ENCODE results near the gene TUBB4B. TPM values are rescaled to one million over a fixed set of nuclear protein-coding genes. Genes with fewer than 3 reads are reported as not detected.

Gene TUBB4B
- total RNA-seq, 4 donors from 2014 or later = 367 to 753 (median 540) TPM

DNA sequence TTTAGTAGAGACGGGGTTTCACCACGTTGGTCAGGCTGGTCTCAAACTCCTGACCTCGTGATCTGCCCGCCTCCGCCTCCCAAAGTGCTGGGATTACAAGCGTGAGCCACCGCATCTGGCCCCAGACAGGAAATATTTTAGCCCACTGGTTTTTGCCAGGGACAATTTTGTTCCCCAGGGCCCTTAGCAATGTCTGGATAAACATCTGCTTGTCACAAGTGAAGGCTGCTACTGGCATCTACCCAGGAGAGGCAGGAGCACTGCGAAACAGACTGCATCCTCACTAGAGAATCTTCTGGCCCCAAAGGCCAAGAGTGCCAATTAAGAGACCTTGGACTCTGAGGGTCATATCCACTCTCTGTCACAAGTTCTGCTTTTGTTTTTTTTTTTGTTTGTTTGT, 38.1 kb upstream of the TUBB4B start:
- Histone ChIP-seq H3K27ac (no peak overlapping the region), H3K4me1 (peaks cover 58 to 80% (median 64%) of the 10 kb centered on the region in 3 donors), H3K9me3 (no peaks in the 10 kb centered on the region), H3K36me3 (no peaks in the 10 kb centered on the region), H3K4me3 (no peak overlapping the region), H3K27me3 (no peaks in the 10 kb centered on the region)
- DNase-seq = no peak
- 74 to 78% methylated on average over 5 to 6 of the region's 8 CpGs for WGBS, 2 donors
- intact Hi-C loops (cut with DNase I) = no loop called here
- no peak for TF ChIP-seq POLR2A (IDR thresholded peaks at IDR 0.05)
- TF ChIP-seq, protein P1, sequence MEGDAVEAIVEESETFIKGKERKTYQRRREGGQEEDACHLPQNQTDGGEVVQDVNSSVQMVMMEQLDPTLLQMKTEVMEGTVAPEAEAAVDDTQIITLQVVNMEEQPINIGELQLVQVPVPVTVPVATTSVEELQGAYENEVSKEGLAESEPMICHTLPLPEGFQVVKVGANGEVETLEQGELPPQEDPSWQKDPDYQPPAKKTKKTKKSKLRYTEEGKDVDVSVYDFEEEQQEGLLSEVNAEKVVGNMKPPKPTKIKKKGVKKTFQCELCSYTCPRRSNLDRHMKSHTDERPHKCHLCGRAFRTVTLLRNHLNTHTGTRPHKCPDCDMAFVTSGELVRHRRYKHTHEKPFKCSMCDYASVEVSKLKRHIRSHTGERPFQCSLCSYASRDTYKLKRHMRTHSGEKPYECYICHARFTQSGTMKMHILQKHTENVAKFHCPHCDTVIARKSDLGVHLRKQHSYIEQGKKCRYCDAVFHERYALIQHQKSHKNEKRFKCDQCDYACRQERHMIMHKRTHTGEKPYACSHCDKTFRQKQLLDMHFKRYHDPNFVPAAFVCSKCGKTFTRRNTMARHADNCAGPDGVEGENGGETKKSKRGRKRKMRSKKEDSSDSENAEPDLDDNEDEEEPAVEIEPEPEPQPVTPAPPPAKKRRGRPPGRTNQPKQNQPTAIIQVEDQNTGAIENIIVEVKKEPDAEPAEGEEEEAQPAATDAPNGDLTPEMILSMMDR (IDR thresholded peaks at IDR 0.05) = no peak

DNA sequence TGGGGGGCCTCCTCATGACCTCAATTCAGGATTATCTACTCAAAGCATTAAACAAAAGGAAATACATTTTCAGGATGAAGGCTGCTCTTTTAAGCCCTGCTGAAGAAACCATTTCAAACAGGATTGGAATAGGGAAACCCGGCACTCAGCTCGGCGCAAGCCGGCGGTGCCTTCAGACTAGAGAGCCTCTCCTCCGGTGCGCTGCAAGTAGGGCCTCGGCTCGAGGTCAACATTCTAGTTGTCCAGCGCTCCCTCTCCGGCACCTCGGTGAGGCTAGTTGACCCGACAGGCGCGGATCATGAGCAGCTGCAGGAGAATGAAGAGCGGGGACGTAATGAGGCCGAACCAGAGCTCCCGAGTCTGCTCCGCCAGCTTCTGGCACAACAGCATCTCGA, 36.4 kb upstream of the TUBB4B start:
- Histone ChIP-seq H3K27me3 (no peaks in the 10 kb centered on the region), H3K4me3 (peak overlapping the region; percentile 93 to 99 (median 98)), H3K36me3 (peaks cover 0 to 15% (median 0%) of the 10 kb centered on the region in 3 donors), H3K27ac (peak overlapping the region; percentile 88 to 96 (median 92)), H3K9me3 (no peaks in the 10 kb centered on the region), H3K4me1 (peaks cover 42 to 63% (median 46%) of the 10 kb centered on the region in 3 donors)
- intact Hi-C loops (cut with DNase I) = no loop called here
- DNase-seq = no peak
- WGBS, 2 donors = 17 to 50% methylated on average over 2 to 15 of the region's 21 CpGs
- TF ChIP-seq POLR2A (IDR thresholded peaks at IDR 0.05) = no peak
- TF ChIP-seq, protein P1 (IDR thresholded peaks at IDR 0.05) = no peak

DNA sequence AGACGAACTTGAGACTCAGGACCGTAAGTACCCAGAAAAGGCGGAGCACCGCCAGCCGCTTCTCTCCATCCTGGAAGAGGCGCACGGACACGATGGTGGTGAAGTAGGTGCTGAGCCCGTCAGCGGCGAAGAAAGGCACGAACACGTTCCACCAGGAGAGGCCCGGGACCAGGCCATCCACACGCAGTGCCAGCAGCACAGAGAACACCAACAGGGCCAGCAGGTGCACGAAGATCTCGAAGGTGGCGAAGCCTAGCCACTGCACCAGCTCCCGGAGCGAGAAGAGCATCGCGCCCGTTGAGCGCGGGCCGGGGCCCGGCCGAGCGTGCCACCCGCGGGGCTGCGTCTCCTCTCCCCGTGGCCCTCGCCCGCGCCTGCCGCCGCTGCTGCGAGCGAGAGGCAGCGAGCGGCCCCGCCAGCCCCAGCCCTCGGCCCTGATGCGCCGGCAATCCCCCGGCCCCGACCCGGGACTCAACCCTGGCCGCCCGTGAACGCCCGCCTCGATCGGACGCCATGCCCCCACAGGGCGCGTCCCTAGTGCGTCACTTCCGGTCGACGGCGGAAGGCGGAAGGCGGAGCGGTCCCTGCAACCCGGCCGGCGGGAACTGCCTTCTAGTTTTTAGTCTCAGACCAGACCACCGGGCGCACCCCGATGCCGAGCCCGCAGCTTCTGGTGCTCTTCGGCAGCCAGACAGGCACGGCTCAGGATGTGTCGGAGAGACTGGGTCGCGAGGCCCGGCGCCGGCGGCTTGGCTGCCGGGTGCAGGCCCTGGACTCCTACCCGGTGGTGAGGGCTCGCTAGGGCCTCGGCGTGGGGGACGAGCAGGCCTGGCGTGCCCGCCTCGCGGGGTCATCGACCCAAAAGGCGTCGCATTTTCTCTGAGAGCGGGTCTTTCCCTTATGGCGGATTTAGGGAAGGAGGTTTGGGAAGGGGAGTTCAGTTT, 35.7 kb upstream of the TUBB4B start, which contains the start of the genes NDOR1 and TMEM203:
TSS of gene NDOR1 (plus strand) at position 575 of the 944 bp plus-strand sequence. CDS start at position 653, 78 bp downstream.
TSS of gene TMEM203 (minus strand) at position 523 of the 944 bp plus-strand sequence. CDS start at position 289, 234 bp downstream.
- DNase-seq = peak; percentile 54
- no peaks in the 10 kb centered on the region for H3K9me3 ChIP-seq
- intact Hi-C loops (cut with DNase I) = no loop called here
- TF ChIP-seq, protein P1 (IDR thresholded peaks at IDR 0.05) = peak in 1 of 6 experiments; percentile 22
- TF ChIP-seq POLR2A (IDR thresholded peaks at IDR 0.05) = peak in 3 of 4 donors; percentile 65 to 87 (median 70)
- H3K4me3 ChIP-seq = peak within 1 kb of the TSS; percentile 93 to 99 (median 98)
- WGBS, 2 donors = 0% methylated on average over 12 of the region's 98 CpGs; no CpG with 5 or more reads in 1 of the 2 donors
- no peaks in the 10 kb centered on the region for H3K27me3 ChIP-seq
- peaks cover 40 to 60% (median 45%) of the 10 kb centered on the region in 3 donors for H3K4me1 ChIP-seq
- peaks cover 0 to 21% (median 4%) of the 10 kb centered on the region in 3 donors for H3K36me3 ChIP-seq
- peak within 1 kb of the TSS; percentile 88 to 96 (median 92) for H3K27ac ChIP-seq

DNA sequence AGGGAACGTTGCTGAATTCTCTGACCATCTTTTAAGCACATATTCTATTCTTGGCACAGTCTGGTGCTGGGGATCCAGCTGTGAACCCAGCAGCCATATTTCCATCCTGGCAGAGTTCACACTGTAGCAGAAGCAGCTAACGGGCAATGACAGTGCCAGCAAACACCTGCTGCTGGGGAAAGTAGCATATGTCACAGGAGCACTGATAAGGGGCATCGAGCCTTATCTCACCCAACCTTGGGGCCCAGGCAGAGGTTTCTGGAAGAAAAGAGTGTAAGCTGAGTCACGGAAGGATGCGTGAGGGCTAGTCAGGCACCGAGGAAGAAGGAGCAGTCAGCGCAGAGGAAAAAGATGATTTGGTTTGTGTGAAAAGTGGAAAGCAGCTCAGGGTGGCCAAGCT, 34.5 kb upstream of the TUBB4B start:
- intact Hi-C loops (cut with DNase I) = no loop called here
- no peaks in the 10 kb centered on the region for H3K9me3 ChIP-seq
- peak overlapping the region in 3 of 4 donors; percentile 98 to 99 (median 98) for H3K4me3 ChIP-seq
- H3K4me1 ChIP-seq = peaks cover 32 to 53% (median 40%) of the 10 kb centered on the region in 3 donors
- 73 to 79% methylated on average over 6 of the region's 7 CpGs for WGBS, 2 donors
- no peaks in the 10 kb centered on the region for H3K27me3 ChIP-seq
- no peak for DNase-seq
- TF ChIP-seq POLR2A (IDR thresholded peaks at IDR 0.05) = no peak
- TF ChIP-seq, protein P1 (IDR thresholded peaks at IDR 0.05) = no peak
- peak overlapping the region in 1 of 4 donors; percentile 88 for H3K27ac ChIP-seq
- peaks cover 0 to 26% (median 4%) of the 10 kb centered on the region in 3 donors for H3K36me3 ChIP-seq

DNA sequence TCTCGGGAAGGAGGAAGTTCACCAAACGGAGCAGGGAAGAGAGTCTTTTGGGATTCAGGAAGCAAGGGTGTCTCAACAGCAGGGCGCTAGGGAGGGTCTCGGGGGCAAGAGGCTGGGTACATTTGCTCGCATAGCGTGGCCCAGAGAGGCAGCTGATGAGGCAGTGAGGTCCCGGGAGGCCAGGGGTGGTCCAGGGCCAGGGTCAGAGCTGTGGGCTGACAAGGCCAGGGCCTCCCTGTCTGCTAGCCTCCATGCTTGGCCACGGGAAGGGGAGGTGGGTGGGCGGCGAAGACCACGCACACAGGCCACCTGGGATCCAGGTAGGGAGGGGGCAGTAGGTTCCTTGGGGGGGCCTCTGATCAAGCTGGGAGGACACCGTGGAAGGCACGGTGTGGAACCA, 29.6 kb upstream of the TUBB4B start:
- TF ChIP-seq, protein P1 (IDR thresholded peaks at IDR 0.05) = no peak
- WGBS, 2 donors = 86 to 91% methylated on average over 4 to 9 of the region's 13 CpGs
- H3K27ac ChIP-seq = no peak overlapping the region

More for the DNA sequence above, 29.6 kb upstream of the TUBB4B start:
- H3K4me1 ChIP-seq = peaks cover 3 to 13% (median 6%) of the 10 kb centered on the region in 3 donors
- peaks cover 0 to 53% (median 4%) of the 10 kb centered on the region in 3 donors for H3K36me3 ChIP-seq
- H3K9me3 ChIP-seq = no peaks in the 10 kb centered on the region
- DNase-seq = no peak
- no peaks in the 10 kb centered on the region for H3K27me3 ChIP-seq
- no peak overlapping the region for H3K4me3 ChIP-seq
- intact Hi-C loops (cut with DNase I) = no loop called here
